Measurements from ENCODE around the gene ZNHIT6. TPM values are rescaled to one million over a fixed set of nuclear protein-coding genes. Genes with fewer than 3 reads are reported as not detected.

ZNHIT6 gene
- total RNA-seq, 1 donor from 2014 or later: 20.0 TPM

- peak; percentile 16 for TF ChIP-seq CTCF (IDR thresholded peaks at IDR 0.05)
- Mint-ChIP-seq H3K27me3 (ENCODE audit: unreplicated experiment) (no peaks in the 10 kb centered on the region), H3K36me3 (ENCODE audit: unreplicated experiment) (peaks cover 4% of the 10 kb centered on the region), H3K4me3 (ENCODE audit: unreplicated experiment) (no peak overlapping the region), H3K27ac (ENCODE audit: unreplicated experiment) (peak overlapping the region; percentile 91), H3K9me3 (ENCODE audit: unreplicated experiment) (peaks cover 6% of the 10 kb centered on the region), H3K4me1 (ENCODE audit: unreplicated experiment) (peaks cover 46% of the 10 kb centered on the region)
- DNase-seq (ENCODE audit: extremely low spot score, unreplicated experiment): no peak
Observed at GRCh38 chr1:85630493-85630892, 77.7 kb downstream of the ZNHIT6 start.

- peaks cover 1% of the 10 kb centered on the region for H3K9me3 Mint-ChIP-seq (ENCODE audit: unreplicated experiment)
- H3K36me3 Mint-ChIP-seq (ENCODE audit: unreplicated experiment): peaks cover 1% of the 10 kb centered on the region
- peaks cover 52% of the 10 kb centered on the region for H3K4me1 Mint-ChIP-seq (ENCODE audit: unreplicated experiment)
- TF ChIP-seq CTCF (IDR thresholded peaks at IDR 0.05): no peak
- H3K4me3 Mint-ChIP-seq (ENCODE audit: unreplicated experiment): peak overlapping the region; percentile 59
- peak overlapping the region; percentile 91 for H3K27ac Mint-ChIP-seq (ENCODE audit: unreplicated experiment)
- DNase-seq (ENCODE audit: extremely low spot score, unreplicated experiment): no peak
- no peaks in the 10 kb centered on the region for H3K27me3 Mint-ChIP-seq (ENCODE audit: unreplicated experiment)
Observed at GRCh38 chr1:85629532-85629920, 78.7 kb downstream of the ZNHIT6 start.

- H3K4me1 Mint-ChIP-seq (ENCODE audit: unreplicated experiment): peaks cover 54% of the 10 kb centered on the region
- no peak for TF ChIP-seq CTCF (IDR thresholded peaks at IDR 0.05)
- H3K36me3 Mint-ChIP-seq (ENCODE audit: unreplicated experiment): no peaks in the 10 kb centered on the region
- DNase-seq (ENCODE audit: extremely low spot score, unreplicated experiment): peak; percentile 93
- H3K27me3 Mint-ChIP-seq (ENCODE audit: unreplicated experiment): no peaks in the 10 kb centered on the region
- peak overlapping the region; percentile 59 for H3K4me3 Mint-ChIP-seq (ENCODE audit: unreplicated experiment)
- peak overlapping the region; percentile 91 for H3K27ac Mint-ChIP-seq (ENCODE audit: unreplicated experiment)
- no peaks in the 10 kb centered on the region for H3K9me3 Mint-ChIP-seq (ENCODE audit: unreplicated experiment)
Observed at GRCh38 chr1:85628791-85629531, 79.3 kb downstream of the ZNHIT6 start.

GRCh38 chr1:85626818-85627217, 81.4 kb downstream of the ZNHIT6 start:
- no peak for TF ChIP-seq CTCF (IDR thresholded peaks at IDR 0.05)
- Mint-ChIP-seq H3K27me3 (ENCODE audit: unreplicated experiment) (no peaks in the 10 kb centered on the region), H3K27ac (ENCODE audit: unreplicated experiment) (peak overlapping the region; percentile 46), H3K4me1 (ENCODE audit: unreplicated experiment) (peaks cover 62% of the 10 kb centered on the region), H3K9me3 (ENCODE audit: unreplicated experiment) (peaks cover 6% of the 10 kb centered on the region), H3K4me3 (ENCODE audit: unreplicated experiment) (no peak overlapping the region), H3K36me3 (ENCODE audit: unreplicated experiment) (peaks cover 6% of the 10 kb centered on the region)
- no peak for DNase-seq (ENCODE audit: extremely low spot score, unreplicated experiment)

GRCh38 chr1:85624361-85624760, 83.9 kb downstream of the ZNHIT6 start:
- H3K4me3 Mint-ChIP-seq (ENCODE audit: unreplicated experiment): no peak overlapping the region

More at GRCh38 chr1:85624361-85624760, 83.9 kb downstream of the ZNHIT6 start:
- peaks cover 12% of the 10 kb centered on the region for H3K9me3 Mint-ChIP-seq (ENCODE audit: unreplicated experiment)
- no peak for DNase-seq (ENCODE audit: extremely low spot score, unreplicated experiment)
- H3K4me1 Mint-ChIP-seq (ENCODE audit: unreplicated experiment): peaks cover 49% of the 10 kb centered on the region
- peaks cover 8% of the 10 kb centered on the region for H3K36me3 Mint-ChIP-seq (ENCODE audit: unreplicated experiment)
- H3K27me3 Mint-ChIP-seq (ENCODE audit: unreplicated experiment): no peaks in the 10 kb centered on the region
- peak overlapping the region; percentile 16 for H3K27ac Mint-ChIP-seq (ENCODE audit: unreplicated experiment)
- no peak for TF ChIP-seq CTCF (IDR thresholded peaks at IDR 0.05)
